Activated CD8-positive, alpha-beta memory T cell treated with anti-CD3 and anti-CD28 coated beads for 1 hour (primary cell): ENCODE results near the gene DCBLD1.
"Not testable (repeated sequence)": the region's sequence is repeated elsewhere in the genome, so short reads cannot be mapped to it uniquely, and the experiment has no call there.

Experiments
- DNase-seq, 2 donors: peaks; one replicate each; pipeline ENCODE4 v3.0.0-alpha.2; 2020; ENCODE audit warnings: low read depth in 1 of 2; ENCODE audit errors: extremely low read depth in 1 of 2

DCBLD1 gene

GRCh38 chr6:117497237-117497636, 14.8 kb downstream of the DCBLD1 start:
- no peak for DNase-seq

- DNase-seq = no peak
These were observed 15.7 kb downstream of the DCBLD1 start for GRCh38 chr6:117498159-117498558.

GRCh38 chr6:117501722-117502121, 19.2 kb downstream of the DCBLD1 start:
- DNase-seq = no peak

GRCh38 chr6:117502580-117502979, 20.1 kb downstream of the DCBLD1 start:
- no peak for DNase-seq

GRCh38 chr6:117503211-117503610, 20.7 kb downstream of the DCBLD1 start:
- no peak for DNase-seq

DNA sequence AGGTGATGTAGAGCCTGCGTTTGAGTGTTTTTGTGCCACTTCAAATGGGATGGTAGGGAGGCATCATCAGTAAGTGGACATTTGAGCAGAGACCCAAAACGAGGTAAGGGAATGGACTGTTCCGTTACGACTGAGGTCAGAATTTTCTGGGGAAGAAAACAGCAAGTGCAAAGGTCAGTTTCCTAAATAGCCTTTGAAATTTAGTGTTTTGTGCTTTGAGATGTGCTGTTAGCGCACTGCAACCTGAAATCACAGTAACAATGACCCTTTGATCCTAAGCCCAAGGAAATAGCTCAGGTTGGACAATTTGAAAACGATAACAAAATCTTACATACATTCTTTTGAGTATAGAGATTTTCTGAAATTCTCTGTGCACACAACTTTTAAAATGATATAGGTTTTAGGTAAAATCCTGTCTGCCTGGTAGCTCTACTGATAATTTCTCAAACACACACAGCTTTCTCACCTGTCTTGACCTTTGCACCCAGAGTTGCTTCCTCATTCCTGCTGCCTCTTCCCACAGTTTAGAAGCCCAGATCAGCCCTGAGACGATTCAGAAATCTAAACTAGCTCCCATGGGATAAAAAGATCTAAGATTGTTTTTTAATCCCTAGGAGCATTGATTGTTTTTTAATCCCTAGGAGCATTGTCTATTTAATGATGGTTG, 22.1 kb downstream of the DCBLD1 start:
- DNase-seq = no peak

GRCh38 chr6:117505311-117505710, 22.8 kb downstream of the DCBLD1 start:
- no peak for DNase-seq

GRCh38 chr6:117506180-117506835, 23.8 kb downstream of the DCBLD1 start:
- no peak for DNase-seq

DNA sequence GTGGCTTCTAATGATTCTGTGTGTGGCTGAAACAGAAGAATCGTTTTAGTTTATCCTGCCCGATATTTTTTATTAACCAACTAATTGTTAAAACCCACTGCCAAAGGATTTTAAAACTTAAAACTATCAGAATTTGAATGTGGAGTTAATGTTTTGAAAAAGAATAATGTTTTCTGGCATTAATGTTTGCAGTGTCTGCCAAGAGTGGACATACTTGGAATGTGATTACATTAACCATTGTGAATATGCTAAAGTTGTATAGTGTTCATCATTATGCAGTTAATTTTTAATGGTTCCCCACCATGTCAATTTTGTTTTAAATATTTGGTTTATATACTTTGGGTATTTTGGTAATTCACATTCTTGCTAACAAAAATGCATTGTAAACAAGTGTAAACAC, 24.4 kb downstream of the DCBLD1 start:
- DNase-seq = no peak

DNA sequence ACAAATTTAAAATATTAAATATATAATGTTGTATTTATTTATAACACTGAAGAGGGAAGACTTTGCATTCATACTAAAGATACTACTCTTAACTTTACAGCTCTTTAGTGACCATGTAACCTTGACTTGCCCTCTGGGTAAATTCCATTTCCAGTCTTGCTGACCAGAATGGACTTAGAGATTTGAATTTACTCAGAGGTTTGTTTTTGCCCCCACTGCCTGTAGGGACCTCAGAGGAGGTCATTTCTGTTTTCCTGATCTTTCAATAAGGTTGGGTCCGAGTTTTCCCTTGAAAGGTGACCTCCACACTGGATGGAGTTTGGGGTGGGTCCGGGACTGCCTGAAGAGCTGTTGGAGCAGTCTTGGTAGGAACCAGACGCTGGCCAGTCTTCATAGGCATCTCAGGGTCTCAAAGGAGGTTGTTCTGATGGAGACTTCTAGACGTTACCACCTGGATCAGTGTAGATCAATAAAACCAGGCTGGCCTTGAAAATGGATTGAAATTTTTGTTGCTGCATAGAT, 26.0 kb downstream of the DCBLD1 start:
- no peak for DNase-seq

DNA sequence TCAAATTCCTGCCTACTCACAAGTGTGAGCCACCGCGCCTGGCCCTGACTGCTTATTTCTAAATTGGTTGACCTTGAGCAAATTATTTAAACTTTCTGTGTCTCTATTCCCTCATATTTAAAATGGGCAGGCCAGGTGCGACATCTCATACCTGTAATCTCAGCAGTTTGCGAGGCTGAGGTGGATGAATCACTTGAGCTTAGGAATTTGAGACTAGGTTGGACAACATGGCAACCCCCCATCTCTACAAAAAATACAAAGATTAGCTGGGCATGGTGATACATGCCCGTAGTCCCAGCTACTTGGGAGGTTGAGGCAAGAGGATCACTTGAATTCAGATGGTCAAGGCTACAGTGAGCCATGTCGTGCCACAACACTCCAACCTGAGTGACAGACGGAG, 26.5 kb downstream of the DCBLD1 start:
- no peak for DNase-seq

GRCh38 chr6:117512056-117512828, 29.8 kb downstream of the DCBLD1 start:
- DNase-seq = no peak

DNA sequence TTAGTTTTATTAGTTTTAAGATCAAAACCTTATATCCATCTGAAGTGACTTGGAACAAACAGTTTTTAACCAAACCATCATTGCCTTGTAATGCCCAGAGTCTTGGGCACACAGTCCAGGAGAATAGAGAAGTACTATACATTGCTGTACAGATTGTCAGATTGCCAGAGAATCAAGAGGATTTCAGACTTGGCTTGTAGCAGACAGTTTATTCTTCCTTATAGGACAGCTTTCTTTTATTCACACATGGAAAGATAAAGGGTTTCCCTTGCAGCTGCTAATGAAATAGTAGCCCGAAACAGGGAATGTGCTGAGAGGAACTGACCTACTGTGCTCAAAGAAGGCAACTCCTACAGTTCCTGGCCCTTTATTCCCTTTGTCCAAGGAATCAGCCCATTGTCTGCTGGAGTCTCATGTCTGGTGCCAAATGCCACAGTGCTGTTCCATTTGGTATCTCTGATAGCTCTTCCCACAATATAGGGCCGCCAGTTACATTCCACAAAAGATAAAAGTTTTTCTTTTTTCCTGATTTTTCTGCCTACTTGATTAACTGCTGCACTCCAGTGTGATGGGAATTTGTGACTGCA, 30.6 kb downstream of the DCBLD1 start:
- no peak for DNase-seq

DNA sequence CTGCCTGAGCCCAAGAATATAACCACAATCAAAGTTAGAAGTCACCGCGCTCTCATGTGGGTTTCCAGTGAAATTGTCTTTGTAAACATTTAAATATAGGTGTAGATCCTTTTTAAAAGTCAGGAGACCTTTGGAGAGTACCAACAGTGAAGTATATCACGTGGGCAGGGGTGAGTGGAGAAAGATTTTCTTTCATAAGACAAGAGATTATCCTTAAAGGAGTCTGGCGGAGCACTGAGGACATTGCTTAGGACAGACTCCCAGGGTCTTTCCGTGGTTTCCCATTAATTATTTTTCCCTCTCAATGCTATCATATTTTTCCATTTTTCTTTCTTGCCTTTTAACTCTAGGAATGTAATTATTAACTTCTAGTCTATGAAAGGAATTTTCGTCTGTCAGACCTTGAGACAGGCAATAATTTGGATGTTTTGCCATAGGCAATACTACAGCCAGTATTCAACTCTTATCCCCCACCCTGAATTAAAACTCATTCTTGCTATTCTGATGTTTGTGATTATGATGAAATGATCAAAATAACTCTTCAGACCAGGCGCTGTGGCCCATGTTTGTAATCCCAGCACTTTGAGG, 31.4 kb downstream of the DCBLD1 start:
- DNase-seq = no peak

GRCh38 chr6:117514655-117515054, 32.2 kb downstream of the DCBLD1 start:
- no peak for DNase-seq

GRCh38 chr6:117515326-117515725, 32.9 kb downstream of the DCBLD1 start:
- DNase-seq = no peak

DNA sequence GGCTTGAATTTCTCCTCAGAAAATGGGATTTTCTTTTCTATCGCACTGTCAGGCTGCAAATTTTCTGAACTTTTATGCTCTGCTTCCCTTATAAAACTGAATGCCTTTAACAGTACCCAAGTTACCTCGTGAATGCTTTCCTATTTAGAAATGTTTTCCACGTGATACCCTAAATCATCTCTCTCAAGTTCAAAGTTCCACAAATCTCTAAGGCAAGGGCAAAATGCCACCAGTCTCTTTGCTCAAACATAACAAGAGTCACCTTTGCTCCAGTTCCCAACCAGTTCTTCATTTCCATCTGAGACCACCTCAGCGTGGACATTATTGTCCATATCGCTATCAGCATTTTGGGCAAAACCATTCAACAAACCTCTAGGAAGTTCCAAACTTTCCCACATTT, 35.5 kb downstream of the DCBLD1 start:
- DNase-seq = not testable (repeated sequence)

GRCh38 chr6:117518870-117519269, 36.4 kb downstream of the DCBLD1 start:
- DNase-seq = no peak

DNA sequence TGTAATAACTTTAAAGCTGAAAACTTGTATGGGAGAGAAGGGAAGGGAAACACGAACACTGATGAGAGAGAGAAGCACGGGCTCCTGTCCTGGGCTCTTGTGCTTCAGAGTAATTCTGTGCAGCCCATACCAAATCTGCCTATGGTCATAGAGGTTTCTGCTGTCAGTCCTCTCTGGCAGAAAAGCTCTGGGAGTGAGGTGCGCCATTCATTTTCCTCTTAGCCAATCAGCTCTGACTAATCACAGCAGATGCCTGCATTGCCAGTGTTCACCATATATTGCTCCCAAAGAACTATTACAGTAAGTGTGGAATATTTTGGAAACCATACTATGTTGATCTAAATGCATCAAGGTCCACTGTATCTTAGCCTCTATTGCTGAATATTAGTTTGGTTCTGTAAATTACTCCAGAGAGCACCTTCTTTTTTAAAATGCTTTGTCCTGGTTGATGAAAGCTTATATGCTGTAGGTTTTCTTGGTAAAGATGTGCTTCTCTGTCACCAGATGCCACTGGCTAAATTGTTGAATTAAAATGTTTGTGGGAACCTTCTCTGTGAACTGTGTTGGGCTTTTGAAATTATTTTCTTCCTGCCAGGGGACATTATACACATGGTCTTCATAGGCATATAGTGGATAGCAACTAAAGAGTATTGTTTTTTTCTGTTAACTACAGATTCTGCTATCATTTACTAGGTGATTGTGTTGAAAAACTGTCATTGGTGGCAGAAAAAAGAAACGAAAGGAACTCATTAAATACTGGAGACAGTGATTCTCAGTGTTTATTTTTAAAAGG, 38.3 kb downstream of the DCBLD1 start:
- DNase-seq = no peak

DNA sequence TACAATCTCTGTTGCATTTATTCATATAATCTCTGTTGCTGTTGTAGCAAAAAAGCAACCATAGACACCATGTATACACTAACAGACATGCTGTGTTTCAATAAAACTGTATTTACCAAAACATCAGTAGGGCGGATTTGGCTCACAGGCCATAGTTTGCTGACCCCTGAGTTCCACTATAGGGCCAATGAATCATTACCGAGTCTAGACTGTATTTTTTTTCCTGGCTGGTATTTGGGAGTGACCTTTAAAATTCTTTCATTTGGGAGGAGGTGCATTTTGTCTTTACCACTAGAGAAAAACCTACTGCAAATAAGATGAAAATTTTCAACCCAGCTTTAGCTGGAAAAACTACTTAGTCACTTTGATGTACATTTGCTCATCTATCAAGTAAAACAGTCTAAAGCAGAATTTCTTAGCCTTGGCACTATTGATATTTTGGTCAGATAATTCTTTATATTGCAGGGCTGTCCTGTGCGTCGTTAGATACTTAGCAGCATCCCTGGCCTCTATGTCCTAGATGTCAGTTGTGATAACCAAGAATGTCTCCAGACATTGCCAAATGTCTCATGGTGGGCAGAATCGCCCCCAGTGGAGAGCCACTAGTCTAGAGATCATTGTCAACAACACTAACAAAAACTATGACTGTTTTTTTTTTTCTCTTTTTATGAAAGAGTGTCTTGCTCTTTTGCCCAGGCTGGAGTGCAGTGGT, 39.5 kb downstream of the DCBLD1 start:
- no peak for DNase-seq
